Measurements from ENCODE around the gene WNK2.

DNA sequence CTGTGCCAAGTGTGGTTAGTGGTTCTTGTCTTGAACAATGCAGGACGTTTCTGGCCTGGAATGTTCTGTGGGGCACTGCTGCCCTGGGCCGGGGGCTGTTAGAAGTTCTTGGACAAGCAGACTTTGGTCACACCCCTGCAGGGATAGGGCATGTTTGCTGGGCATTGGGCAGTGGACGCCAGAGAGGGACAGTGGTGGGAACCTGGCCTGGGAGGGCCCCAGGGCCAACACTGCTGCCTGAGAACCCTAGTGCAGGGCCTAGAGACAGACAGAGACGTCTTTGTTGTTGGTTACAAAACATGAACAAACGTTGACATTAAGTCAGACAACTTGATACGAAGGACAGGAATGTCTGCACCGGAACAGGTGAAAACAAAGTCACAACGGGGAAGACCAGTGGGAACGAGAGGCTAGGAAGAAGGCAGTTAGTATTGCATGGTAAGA, 57.0 kb downstream of the WNK2 start:
- TF ChIP-seq, protein P1, sequence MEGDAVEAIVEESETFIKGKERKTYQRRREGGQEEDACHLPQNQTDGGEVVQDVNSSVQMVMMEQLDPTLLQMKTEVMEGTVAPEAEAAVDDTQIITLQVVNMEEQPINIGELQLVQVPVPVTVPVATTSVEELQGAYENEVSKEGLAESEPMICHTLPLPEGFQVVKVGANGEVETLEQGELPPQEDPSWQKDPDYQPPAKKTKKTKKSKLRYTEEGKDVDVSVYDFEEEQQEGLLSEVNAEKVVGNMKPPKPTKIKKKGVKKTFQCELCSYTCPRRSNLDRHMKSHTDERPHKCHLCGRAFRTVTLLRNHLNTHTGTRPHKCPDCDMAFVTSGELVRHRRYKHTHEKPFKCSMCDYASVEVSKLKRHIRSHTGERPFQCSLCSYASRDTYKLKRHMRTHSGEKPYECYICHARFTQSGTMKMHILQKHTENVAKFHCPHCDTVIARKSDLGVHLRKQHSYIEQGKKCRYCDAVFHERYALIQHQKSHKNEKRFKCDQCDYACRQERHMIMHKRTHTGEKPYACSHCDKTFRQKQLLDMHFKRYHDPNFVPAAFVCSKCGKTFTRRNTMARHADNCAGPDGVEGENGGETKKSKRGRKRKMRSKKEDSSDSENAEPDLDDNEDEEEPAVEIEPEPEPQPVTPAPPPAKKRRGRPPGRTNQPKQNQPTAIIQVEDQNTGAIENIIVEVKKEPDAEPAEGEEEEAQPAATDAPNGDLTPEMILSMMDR (IDR thresholded peaks at IDR 0.05), result no peak
- no peak for TF ChIP-seq POLR2A (IDR thresholded peaks at IDR 0.05)
